HFFc6 (cell line): ENCODE data around the gene ZNF556. TPM values are rescaled to one million over a fixed set of nuclear protein-coding genes. Genes with fewer than 3 reads are reported as not detected.
"Not testable (repeated sequence)": the region's sequence is repeated elsewhere in the genome, so short reads cannot be mapped to it uniquely, and the experiment has no call there.

ENCODE experiments used
- DNase-seq: peaks from one replicate; pipeline ENCODE4 v3.0.0-alpha.2; 2018
- H3K27ac Mint-ChIP-seq: 2 replicates; pipeline ENCODE4 v1.8.0; 2020; ENCODE audit warnings: mild to moderate bottlenecking, mixed read lengths
- H3K27me3 Mint-ChIP-seq: 2 replicates; pipeline ENCODE4 v1.8.0; 2021; ENCODE audit warnings: mild to moderate bottlenecking, moderate library complexity, mixed read lengths; ENCODE audit not compliant: insufficient read depth
- H3K36me3 Mint-ChIP-seq: 2 replicates; pipeline ENCODE4 v1.8.0; 2021; ENCODE audit warnings: low read depth, mixed read lengths
- H3K4me1 Mint-ChIP-seq: 2 replicates; pipeline ENCODE4 v1.8.0; 2020; ENCODE audit warnings: low read depth, mixed read lengths
- H3K4me3 Mint-ChIP-seq: 2 replicates; pipeline ENCODE4 v1.8.0; 2020; ENCODE audit warnings: mild to moderate bottlenecking, moderate library complexity, mixed read lengths
- H3K9me3 Mint-ChIP-seq: 2 replicates; pipeline ENCODE4 v1.8.0; 2020; ENCODE audit warnings: mild to moderate bottlenecking, mixed read lengths
- total RNA-seq, 6 experiments: library from RNA; stranded (reverse); fragmentation: NEBNext Ultra II Directional; extraction: Animal tissue kit (Norgen Biotek cat#: 25700); gene quantifications; 2 replicates in 1 of 6; 3 replicates in 5 of 6; pipeline ENCODE4 v1.2.3, GENCODE V29; 2021
- TF ChIP-seq, protein P1 (sequence below): fragments of 200-600 bp; sonication (generic); IDR thresholded peaks from 2 replicates; pipeline ENCODE4 v1.5.0; 2021; ENCODE audit warnings: antibody characterized with exemption, mild to moderate bottlenecking

Gene ZNF556
- total RNA-seq, 6 experiments from 2014 or later, result not detected

DNA sequence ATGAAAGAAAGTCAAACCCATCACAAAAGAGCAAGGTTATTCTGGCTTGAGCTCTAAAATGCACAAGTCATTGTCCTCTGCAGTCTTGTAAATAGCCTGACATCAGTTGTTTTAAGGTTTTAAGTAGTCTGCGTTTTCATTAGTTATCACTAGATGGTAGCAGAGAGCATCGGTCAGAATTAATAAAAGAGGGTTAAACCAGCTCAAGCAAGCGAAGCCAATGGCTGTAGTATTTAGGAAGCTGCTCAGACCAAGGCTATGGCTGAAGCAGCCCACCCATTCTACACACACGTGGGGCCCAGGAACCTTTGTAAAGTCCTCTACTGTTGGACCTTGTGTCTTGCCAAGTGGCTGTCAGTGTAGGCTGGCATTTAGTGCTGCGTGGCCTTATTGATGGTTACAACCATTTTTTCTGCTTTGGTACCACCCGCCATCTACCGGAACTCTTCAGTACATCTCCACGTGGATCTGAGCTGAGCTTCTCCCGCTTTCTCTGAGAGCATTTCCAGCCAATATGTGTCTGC is 20.3 kb downstream of the ZNF556 start:
- peaks cover 3% of the 10 kb centered on the region for H3K27me3 Mint-ChIP-seq
- peak overlapping the region; percentile 6; the same call in 1 of the 2 replicates for H3K4me3 Mint-ChIP-seq
- H3K27ac Mint-ChIP-seq, result no peak overlapping the region
- H3K4me1 Mint-ChIP-seq, result peaks cover 16% of the 10 kb centered on the region
- no peaks in the 10 kb centered on the region for H3K36me3 Mint-ChIP-seq
- H3K9me3 Mint-ChIP-seq, result peaks cover 4% of the 10 kb centered on the region; the same call in 1 of the 2 replicates
- peak; percentile 55 for DNase-seq
- TF ChIP-seq, protein P1, sequence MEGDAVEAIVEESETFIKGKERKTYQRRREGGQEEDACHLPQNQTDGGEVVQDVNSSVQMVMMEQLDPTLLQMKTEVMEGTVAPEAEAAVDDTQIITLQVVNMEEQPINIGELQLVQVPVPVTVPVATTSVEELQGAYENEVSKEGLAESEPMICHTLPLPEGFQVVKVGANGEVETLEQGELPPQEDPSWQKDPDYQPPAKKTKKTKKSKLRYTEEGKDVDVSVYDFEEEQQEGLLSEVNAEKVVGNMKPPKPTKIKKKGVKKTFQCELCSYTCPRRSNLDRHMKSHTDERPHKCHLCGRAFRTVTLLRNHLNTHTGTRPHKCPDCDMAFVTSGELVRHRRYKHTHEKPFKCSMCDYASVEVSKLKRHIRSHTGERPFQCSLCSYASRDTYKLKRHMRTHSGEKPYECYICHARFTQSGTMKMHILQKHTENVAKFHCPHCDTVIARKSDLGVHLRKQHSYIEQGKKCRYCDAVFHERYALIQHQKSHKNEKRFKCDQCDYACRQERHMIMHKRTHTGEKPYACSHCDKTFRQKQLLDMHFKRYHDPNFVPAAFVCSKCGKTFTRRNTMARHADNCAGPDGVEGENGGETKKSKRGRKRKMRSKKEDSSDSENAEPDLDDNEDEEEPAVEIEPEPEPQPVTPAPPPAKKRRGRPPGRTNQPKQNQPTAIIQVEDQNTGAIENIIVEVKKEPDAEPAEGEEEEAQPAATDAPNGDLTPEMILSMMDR, result peak; percentile 80

DNA sequence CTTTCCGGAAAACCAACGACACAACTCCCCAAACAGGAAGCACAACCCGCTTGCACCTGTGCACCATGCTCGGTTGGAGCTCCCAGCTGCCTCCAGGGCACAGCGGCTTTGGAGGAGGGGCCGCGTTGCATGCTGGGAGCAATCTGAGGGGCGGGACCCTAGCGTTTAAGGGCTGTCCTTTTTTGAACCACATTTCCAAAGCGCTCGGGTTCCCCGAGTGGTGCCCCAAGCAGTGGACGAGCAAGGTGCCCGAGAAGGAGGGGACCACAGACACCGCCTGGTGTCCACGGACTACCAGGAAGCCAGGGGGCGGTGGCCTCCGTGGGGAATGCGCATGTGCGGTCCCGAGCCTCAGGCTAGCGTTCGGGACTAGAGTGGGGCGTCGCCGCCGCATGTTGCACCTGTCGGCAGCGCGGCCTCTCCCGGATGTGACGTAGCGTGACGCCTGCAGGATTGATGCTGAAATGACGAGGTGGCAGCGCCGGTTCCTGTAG is 21.6 kb downstream of the ZNF556 start:
- Mint-ChIP-seq H3K27ac (no peak overlapping the region), H3K9me3 (no peaks in the 10 kb centered on the region; the same call in 1 of the 2 replicates), H3K4me1 (peaks cover 16% of the 10 kb centered on the region), H3K27me3 (peaks cover 8% of the 10 kb centered on the region), H3K36me3 (no peaks in the 10 kb centered on the region), H3K4me3 (no peak overlapping the region)
- DNase-seq, result no peak
- TF ChIP-seq, protein P1, result no peak

DNA sequence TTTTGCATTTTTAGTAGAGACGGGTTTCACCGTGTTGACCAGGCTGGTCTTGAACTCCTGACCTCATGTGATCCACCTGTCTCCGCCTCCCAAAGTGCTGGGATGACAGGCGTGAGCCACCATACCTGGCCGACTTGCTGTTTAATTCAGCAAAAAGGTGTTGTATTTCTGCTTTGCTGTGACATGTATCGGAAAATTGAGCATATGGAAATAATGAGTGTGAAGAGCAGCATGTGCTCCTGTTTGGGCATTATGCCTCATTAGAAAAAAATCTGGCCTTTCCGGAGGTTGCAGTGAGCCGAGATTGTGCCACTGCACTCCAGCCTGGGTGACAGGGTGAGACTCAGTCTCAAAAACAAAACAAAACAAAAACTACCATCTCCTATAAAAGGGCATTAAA is 23.4 kb downstream of the ZNF556 start:
- not testable (repeated sequence) for DNase-seq, H3K36me3 Mint-ChIP-seq

DNA sequence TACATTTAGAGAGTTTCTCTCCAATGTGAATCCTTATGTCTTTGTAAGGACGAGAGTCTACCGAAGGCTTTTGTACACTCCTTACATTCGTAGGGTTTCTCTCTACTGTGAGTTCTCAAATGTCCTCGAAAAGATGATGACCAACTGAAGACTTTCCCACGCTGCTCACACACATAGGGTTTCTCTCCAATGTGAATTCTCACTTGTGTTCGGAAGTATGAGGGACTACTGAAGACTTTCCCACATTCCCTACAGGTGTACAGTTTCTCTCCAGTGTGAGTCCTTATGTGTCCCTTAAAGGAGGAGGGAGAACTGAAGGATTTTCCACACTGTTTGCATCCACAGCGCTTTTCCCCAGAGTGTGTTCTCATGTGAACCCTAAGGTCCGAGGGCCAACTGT is 29.6 kb downstream of the ZNF556 start:
- Mint-ChIP-seq H3K4me3 (no peak overlapping the region), H3K36me3 (peaks cover 20% of the 10 kb centered on the region), H3K27me3 (peaks cover 8% of the 10 kb centered on the region), H3K27ac (no peak overlapping the region), H3K4me1 (peaks cover 4% of the 10 kb centered on the region), H3K9me3 (peaks cover 31% of the 10 kb centered on the region)
- TF ChIP-seq, protein P1, result no peak
- DNase-seq, result no peak

More for the DNA sequence above, 23.4 kb downstream of the ZNF556 start:
- H3K4me1 Mint-ChIP-seq, result peaks cover 16% of the 10 kb centered on the region
- not testable (repeated sequence) for H3K27me3 Mint-ChIP-seq, H3K9me3 Mint-ChIP-seq, H3K4me3 Mint-ChIP-seq, H3K27ac Mint-ChIP-seq

DNA sequence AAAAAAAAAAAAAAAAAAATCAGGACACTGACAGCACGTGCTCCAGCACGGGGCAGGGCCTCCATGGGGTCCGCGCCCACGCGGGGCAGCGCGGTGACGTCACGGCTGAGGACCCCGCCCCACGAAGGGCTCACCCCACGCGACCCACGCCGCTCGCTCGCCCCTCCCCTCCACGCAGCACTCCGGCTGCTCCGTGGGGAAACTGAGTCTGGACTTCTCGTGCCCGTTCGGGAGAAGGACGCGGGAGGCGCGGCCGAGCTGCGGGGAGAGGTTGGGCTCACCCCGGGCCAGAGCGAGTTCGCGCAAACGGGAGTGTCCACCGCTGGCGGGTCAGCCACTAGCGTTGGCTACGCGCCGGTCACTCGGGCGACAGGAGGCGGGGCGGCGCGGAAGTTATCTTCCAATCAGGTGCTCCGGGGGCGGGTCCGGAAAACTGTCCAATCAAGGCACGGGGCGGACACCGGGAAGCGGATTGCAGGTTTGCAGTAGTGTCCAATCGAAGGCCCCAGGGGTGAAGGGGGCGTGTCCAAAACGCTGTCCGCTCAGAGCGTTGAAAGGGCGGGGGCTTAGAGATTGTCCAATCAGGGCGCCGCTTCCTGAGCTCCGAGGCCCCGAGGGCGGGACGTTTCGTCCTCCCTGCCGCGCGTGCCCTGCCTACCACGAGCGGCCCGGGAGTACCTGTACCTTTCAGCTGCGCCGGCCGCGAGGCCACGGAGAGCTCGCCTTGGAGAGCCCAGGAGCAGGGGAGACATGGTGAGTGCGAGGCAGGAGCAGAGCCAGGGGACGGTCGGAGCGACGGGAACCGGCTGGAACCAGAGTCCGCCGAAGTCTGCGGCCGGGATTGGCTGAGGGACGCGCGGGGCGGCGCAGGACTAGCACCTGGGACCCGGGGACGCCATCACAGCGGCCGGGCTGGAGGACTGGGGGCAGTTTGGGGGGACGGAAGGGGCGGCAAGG is 33.4 kb downstream of the ZNF556 start, which contains the start of gene ZNF57:
TSS of gene ZNF57 (plus strand) at position 633 of the 957 bp plus-strand sequence. CDS start at position 751, 118 bp downstream.
- peak within 1 kb of the TSS; percentile 96 for H3K4me3 Mint-ChIP-seq
- no peaks in the 10 kb centered on the region for H3K27me3 Mint-ChIP-seq

More for the DNA sequence above, 33.4 kb downstream of the ZNF556 start, which contains the start of gene ZNF57:
- H3K36me3 Mint-ChIP-seq, result peaks cover 15% of the 10 kb centered on the region
- TF ChIP-seq, protein P1, result no peak
- H3K9me3 Mint-ChIP-seq, result peaks cover 26% of the 10 kb centered on the region
- H3K27ac Mint-ChIP-seq, result peak within 1 kb of the TSS; percentile 89
- peak; percentile 99 for DNase-seq
- peaks cover 10% of the 10 kb centered on the region for H3K4me1 Mint-ChIP-seq
